IPS-18c (cell line): ENCODE results near the gene MLLT10.
"Not testable (repeated sequence)": the region's sequence is repeated elsewhere in the genome, so short reads cannot be mapped to it uniquely, and the experiment has no call there.

Experiments used
- H3K4me3 ChIP-seq: 2 replicates; pipeline ENCODE4 v1.7.0; 2013; ENCODE audit warnings: low read depth, mild to moderate bottlenecking, low read length, moderate library complexity; ENCODE audit not compliant: insufficient read depth
- H3K9me3 ChIP-seq: one replicate; pipeline ENCODE4 v1.6.1; 2013; ENCODE audit warnings: mild to moderate bottlenecking, low read length, moderate library complexity; ENCODE audit not compliant: control insufficient read depth, insufficient read depth

The MLLT10 gene

DNA sequence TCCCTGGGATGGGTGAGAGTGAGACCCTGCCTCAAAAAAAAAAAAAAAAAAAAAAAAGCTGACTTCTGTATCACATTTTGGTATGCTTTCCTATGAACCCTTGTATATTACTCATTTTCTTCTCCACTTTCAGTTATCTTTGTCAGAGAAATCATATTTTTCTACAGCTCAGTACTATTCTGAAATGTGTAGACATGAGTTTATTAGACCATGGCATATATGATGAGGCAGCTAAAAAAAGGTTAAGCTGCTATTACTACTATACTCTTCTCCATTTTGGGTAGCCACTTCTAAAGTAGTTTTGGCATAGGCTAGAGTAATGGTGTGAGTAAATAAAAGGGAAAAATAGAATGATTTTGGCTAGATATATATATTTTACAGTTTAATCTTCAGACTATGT, 53.4 kb downstream of the MLLT10 start:
- Histone ChIP-seq H3K9me3 (no peaks in the 10 kb centered on the region), H3K4me3 (no peak overlapping the region)

DNA sequence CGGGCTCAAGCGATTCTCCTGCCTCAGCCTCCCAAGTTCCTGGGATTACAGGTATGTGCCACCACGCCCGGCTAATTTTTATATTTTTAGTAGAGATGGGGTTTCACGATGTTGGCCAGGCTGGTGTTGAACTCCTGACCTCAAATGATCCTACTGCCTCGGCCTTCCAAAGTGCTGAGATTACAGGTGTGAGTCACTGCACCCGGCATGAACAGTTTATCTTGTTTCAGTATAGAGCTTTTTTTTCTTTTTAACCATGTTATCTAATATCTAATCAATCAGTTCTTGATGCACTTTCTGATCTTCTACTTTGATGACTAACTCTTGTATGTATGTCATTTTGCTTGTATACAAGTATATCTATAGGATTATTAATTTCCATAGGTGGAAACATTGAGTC, 54.1 kb downstream of the MLLT10 start:
- H3K4me3 ChIP-seq, H3K9me3 ChIP-seq: not testable (repeated sequence)

DNA sequence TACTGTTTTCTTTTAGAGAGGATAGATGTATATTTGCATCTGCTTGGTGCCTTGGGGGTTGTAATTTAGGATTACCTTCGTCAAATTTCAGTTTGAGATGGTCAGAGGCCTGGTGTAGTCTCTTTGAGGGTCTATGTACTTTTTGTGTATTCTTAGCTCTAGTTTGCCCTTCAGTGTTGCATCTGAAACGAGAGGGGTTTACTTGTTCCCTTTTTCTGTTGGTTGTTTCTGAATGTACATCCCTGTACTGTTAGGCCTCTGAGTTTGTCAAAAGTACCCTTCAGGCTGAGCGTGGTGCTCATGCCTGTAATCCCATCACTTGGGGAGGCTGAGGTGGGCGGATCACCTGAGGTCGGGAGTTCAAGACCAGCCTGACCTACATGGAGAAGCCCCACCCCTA, 60.0 kb downstream of the MLLT10 start:
- H3K9me3 ChIP-seq: no peaks in the 10 kb centered on the region
- no peak overlapping the region for H3K4me3 ChIP-seq

DNA sequence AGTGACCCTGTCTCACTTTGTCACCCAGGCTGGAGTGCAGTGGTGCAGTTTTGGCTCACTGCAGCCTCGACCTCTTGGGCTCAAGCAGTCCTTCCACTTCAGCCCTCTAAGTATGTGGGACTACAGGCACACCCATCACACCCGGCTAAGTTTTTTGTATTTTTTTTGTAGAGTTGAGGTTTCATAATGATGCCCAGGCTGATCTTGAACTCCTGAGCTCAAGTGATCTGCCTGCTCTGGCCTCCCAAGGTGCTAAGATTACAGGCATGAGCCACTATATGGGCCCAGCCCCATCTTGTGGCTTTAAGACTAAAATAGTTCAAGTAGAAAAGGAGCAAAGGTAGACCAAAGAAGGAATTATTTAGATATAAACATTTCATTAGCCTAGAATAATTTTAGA, 65.5 kb downstream of the MLLT10 start:
- Histone ChIP-seq H3K4me3 (no peak overlapping the region), H3K9me3 (no peaks in the 10 kb centered on the region)

DNA sequence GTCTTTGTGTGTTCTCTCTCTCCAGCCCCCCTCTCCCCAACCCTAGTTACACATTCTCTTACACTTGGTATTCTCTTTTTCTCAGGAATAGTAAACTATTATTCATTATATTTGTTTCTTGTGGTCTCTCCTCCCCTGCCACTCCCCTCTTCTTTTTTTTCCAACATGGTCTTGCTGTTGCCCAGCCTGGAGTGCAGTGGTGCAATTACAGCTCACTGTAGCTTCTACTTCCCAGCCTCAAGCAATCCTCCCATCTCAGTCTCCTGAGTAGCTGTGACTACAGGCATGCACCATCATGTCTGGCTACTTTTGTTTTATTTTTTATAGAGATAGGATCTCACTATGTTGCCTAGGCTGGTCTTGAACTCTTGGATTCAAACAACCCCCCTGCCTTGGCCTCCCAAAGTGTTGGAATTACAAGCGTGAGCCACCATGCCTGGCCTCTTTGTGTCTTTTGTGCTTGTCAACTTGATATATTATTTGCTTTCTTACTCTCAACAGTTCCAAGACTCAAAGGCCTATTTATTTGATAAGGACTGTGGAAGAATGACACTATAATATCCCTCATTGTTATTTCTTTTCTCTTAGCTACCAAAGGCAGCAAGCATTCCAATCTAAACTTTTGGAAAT, 66.9 kb downstream of the MLLT10 start:
- H3K9me3 ChIP-seq: no peaks in the 10 kb centered on the region
- no peak overlapping the region for H3K4me3 ChIP-seq

DNA sequence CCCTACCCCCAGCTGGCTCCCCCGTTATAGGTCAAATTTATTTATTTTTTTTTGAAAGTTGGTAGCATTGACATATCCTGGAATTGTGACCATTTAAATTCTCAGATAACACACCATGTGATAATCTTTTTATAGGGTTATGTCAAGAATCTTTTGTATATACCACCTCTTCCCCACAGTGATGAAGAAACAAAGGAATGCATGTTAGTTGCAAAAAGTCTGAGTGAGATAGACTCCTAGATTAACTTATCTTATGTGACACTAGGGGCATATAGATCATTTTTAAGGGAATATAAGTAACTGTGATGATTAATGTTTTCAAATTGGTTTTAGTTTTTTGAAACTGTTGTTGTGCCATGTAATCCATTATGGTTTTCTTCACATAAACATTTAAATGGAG, 68.3 kb downstream of the MLLT10 start:
- no peak overlapping the region for H3K4me3 ChIP-seq

DNA sequence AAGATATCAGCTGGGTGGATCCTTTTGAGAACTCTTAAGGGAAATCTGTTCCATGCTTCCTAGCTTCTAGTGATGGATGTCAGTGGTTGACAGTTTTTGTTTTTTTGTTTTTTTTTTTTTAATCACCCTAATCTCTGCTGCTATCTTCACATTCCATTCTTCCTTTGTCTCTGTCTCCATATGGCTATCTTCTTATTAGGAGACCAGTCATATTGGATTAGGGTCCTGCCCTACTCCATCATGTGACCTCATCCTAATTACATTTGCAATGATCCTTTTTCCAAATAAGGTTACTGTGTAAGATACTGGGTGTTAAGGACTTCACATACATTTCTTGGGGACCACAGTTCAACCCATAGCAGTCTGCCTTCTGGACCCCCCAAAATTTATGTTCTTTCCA, 69.7 kb downstream of the MLLT10 start:
- Histone ChIP-seq H3K9me3 (peaks cover 3% of the 10 kb centered on the region), H3K4me3 (no peak overlapping the region)

More for the DNA sequence above, 68.3 kb downstream of the MLLT10 start:
- H3K9me3 ChIP-seq: no peaks in the 10 kb centered on the region

DNA sequence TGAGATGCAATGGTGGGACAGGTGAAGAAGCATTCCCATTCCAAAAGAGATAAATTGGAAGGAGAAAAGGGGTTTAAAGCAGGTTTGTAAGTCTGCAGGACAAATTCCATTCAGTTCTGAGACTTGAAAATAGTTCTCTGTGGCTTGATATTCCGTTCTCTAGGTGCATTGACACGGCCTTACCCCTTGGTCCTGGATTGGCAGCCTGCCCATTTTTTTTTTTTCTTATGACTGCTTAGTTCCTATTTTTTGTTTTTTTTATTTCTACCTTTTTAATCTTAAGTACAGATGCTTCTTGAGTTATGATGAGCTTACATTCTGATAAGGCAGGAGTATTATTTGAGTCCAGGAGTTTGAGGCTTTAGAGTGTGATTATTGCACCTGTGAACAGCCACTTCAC, 70.6 kb downstream of the MLLT10 start:
- peaks cover 3% of the 10 kb centered on the region for H3K9me3 ChIP-seq

DNA sequence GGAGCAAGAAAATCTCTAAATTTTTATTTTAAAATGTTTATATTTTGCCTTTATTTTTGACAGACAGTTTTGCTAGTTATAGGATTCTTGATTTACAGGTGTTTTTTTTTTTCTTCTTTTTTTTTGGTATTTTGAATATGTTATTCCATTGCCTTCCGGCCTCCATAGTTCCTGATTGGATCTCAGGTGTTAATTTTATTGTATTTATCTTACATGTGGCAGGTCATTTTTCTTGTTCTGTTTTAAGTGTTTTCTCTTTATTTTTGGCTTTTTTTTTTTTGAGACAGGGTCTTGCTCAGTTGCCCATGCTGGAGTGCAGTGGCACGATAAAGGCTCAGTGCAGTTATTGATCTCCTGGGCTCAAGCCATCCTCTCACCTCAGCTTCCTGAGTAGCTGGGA, 73.9 kb downstream of the MLLT10 start:
- H3K9me3 ChIP-seq: peaks cover 3% of the 10 kb centered on the region
- H3K4me3 ChIP-seq: no peak overlapping the region

More for the DNA sequence above, 70.6 kb downstream of the MLLT10 start:
- H3K4me3 ChIP-seq: no peak overlapping the region

DNA sequence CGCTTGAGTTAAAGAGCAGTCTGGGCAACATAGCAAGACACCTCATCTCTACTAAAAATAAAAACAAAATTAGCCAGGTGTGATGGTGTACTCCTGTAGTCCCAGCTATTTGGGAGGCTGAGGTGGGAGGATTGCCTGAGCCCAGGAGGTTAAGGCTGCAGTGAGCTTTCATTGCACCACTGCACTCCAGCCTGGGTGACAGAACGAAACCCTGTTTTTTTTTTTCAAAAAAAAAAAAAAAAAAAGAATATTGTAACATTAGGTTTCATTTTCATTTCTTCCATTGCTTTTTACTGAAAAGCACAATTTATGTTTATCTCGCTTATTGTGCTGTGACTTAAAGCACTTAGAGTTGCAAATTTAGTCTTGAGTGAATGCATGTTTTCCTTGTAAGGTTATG, 80.0 kb downstream of the MLLT10 start:
- no peak overlapping the region for H3K4me3 ChIP-seq
- H3K9me3 ChIP-seq: no peaks in the 10 kb centered on the region

DNA sequence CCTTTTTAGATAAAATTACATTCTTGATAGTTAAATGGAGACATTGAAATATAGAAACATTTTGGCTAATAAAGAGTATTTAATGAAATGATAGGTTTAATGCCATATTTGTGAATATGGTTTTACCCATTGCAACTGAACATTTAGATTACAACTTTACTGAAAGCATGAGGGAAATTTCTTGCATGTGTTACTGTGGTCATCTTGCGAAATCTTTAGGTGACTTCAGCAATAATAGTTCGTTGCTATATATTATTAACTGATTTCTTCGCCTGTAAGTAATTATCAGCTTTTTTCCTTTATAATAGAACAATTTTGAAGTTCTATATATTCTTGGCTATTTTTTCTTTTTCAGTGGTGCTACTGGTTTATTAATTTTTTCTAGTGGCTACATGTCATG, 83.2 kb downstream of the MLLT10 start:
- no peak overlapping the region for H3K4me3 ChIP-seq
- no peaks in the 10 kb centered on the region for H3K9me3 ChIP-seq

DNA sequence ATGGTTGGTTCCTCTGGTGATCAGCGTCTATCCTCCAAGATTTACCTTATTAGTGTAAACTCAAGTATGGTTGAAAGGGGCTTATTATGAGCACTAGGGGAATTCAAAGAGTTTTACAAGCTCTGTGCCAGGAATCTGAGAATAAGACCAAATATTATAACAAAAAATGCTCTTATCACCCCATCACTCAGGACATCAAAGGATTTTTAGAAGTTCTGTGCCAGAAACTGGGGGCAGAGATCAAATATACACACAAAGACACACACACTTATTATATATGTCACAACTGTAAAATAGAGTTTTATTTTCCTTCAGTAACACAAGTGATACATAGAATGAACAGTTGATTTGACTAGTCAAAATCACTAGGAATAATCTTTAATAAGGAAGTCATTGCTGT, 89.3 kb downstream of the MLLT10 start:
- no peak overlapping the region for H3K4me3 ChIP-seq
- H3K9me3 ChIP-seq: no peaks in the 10 kb centered on the region

DNA sequence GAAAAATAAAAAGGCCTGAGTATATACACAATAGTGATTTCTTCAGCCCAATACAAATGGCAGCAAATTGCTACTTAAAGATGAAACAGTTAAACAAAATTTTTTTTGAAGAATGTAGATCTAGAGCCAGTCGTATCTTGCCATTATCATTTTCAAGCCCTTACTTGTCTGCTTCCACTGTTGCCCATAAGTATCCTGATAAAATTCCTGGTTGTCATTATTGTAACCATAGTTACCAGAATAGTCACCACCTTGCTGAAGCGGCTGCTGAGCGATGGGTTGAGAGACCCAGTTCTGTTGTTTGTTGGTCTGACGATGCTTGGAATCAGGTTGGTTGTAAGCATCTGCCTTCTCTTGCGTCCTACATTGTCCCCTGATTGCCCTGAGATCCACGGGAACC, 90.4 kb downstream of the MLLT10 start:
- not testable (repeated sequence) for H3K4me3 ChIP-seq, H3K9me3 ChIP-seq

DNA sequence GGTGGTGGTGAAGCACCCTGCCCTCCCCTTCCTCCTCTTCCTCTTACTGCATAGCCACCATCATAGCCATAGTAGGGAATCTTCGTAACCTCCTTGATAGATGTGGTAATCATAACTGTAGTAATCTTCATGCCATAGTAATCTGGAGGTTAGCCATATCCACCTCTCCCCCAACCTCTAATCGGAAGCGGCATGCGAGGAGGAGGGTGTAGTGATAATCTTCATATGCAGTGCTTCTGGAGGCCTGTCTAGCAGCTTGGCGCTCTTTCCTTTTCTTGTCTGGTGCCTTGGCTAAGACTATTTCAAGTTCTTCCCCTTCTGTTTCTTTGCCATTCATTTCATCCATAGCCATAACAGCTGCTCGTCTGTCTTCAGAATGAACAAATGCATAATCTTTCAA, 90.9 kb downstream of the MLLT10 start:
- H3K4me3 ChIP-seq: no peak overlapping the region

DNA sequence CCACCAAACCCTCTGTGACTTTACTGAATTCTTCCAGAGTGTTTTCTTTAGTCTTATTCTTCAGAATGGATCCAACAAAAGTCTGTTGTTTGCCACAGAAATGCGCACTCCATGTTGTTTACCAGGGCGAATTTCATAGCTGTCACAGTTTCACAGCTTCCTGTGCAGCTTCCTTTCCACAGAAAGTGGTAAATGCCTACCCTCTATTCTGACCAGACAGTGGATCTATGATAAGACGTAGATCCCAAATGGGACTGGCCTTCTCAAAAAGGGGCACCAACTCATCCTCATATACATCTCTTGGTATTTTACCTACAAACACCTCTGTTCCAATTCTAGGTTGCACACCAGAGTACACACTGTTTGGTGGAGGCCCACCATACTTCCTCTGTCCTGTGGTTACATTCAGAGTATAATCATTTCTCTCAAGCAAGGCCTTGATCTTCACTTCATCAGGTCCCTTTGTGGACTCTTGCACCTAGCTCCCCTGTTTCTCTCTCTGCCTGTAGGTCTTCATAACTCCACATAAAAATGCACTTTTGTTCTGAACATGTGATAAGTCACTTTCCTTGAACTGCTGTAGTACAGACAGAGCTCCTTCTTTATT, 91.7 kb downstream of the MLLT10 start:
- Histone ChIP-seq H3K4me3 (no peak overlapping the region), H3K9me3 (no peaks in the 10 kb centered on the region)

More for the DNA sequence above, 90.9 kb downstream of the MLLT10 start:
- H3K9me3 ChIP-seq: no peaks in the 10 kb centered on the region

DNA sequence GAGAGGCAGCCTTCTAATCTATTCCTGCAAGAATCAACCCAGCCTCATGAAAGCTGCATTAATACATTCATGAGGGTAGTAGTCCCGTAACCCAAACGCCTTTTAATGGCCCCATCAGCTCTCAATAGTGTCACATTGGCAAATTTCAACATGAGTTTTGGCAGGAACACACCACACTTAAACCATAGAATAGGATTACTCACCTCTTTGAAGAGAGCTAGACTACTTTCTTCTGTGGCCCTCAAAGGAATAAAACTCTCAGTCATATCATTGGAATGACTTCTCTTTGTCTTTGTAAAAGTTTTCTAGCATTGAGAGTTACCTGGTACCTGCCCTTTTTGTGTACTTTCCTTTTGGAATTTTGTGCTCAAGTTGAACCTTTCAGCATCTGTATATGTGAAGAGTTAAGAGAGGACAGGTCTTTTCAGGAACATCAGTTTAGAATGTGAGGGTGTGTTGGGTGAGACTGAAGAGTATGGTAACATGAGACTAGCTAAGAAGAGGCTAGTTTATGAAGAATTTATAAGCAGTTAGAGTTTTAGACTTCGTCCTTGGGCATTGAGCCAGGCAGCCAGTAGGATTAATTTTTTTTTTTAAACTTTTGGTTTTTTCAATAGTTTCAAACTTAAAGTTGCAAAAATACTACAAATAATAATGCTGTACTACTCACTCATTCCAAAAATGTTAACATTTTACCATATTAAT, 92.6 kb downstream of the MLLT10 start:
- no peaks in the 10 kb centered on the region for H3K9me3 ChIP-seq
- H3K4me3 ChIP-seq: no peak overlapping the region

DNA sequence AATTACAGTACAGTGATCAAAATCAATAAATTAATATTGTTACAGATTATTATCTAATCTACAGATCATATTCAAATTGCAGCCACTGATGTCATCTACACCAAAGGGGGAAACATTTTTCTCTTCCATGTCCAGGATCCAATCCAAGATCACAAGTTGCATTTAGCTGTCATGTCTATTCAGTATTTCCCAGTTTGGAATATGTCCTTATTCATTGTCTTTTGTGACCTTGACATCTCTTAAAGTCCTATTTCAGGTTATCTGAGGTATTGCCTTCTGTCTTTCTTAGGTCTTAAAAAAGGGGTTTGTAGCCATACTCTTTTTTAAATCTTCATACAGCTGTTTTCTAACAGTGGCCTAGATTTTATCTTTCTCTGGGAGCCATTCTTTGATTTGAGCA, 93.3 kb downstream of the MLLT10 start:
- H3K4me3 ChIP-seq: no peak overlapping the region

DNA sequence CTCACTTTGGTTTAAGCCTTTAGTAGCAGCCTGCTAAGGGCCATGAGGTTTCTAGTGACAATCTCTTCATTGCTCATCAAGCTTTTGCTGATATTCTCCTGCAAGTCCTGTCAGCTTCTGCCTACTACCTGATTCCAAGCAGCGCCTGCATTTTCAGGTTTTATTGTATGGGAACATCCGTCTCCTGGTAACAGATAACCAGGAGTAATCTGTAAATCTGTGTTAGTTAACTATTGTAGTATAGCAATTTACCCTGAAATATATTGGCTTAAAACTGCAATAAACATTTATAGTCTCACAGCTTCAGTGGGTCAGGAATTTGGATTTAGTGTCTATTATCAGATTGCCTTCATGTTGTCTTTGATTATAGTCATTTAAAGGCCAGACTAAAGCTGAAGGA, 94.0 kb downstream of the MLLT10 start:
- Histone ChIP-seq H3K4me3 (no peak overlapping the region), H3K9me3 (no peaks in the 10 kb centered on the region)

More for the DNA sequence above, 93.3 kb downstream of the MLLT10 start:
- H3K9me3 ChIP-seq: no peaks in the 10 kb centered on the region
